ENCODE measurements around the gene POLR1H.

POLR1H gene

GRCh38 chr6:30100585-30101443, 39.7 kb downstream of the POLR1H start:
- no peak for TF ChIP-seq FOXP2 (optimal IDR thresholded peaks at IDR 0.05; ENCODE audit: borderline replicate concordance, extremely low read depth, extremely low read length, insufficient read depth)

- TF ChIP-seq TAF1 (IDR thresholded peaks at IDR 0.05; ENCODE audit: borderline replicate concordance, insufficient read depth, low read length): no peak
- TF ChIP-seq POLR2AphosphoS5 (IDR thresholded peaks at IDR 0.05; ENCODE audit: low read depth, low read length): peak; percentile 86
Observed at GRCh38 chr6:30101444-30102413, 40.7 kb downstream of the POLR1H start.

GRCh38 chr6:30102414-30102969, 41.4 kb downstream of the POLR1H start:
- no peak for TF ChIP-seq FOXP2 (optimal IDR thresholded peaks at IDR 0.05; ENCODE audit: borderline replicate concordance, extremely low read depth, extremely low read length, insufficient read depth)
- no peak for TF ChIP-seq SIN3A (IDR thresholded peaks at IDR 0.05; ENCODE audit: borderline replicate concordance, insufficient read depth, low read length)
- TF ChIP-seq REST (IDR thresholded peaks at IDR 0.05; ENCODE audit: insufficient read depth in 1 of 2, low read depth in 2 of 2, low read length in 2 of 2): no peak
- no peak for TF ChIP-seq TAF1 (IDR thresholded peaks at IDR 0.05; ENCODE audit: borderline replicate concordance, insufficient read depth, low read length)
- TF ChIP-seq POLR2AphosphoS5 (IDR thresholded peaks at IDR 0.05; ENCODE audit: low read depth, low read length): no peak

- TF ChIP-seq FOXP2 (optimal IDR thresholded peaks at IDR 0.05; ENCODE audit: borderline replicate concordance, extremely low read depth, extremely low read length, insufficient read depth) (peak; percentile 69), POLR2AphosphoS5 (IDR thresholded peaks at IDR 0.05; ENCODE audit: low read depth, low read length) (no peak)
Observed at GRCh38 chr6:30102970-30103871, 42.2 kb downstream of the POLR1H start.

- TF ChIP-seq SIN3A (IDR thresholded peaks at IDR 0.05; ENCODE audit: borderline replicate concordance, insufficient read depth, low read length) (no peak), FOXP2 (optimal IDR thresholded peaks at IDR 0.05; ENCODE audit: borderline replicate concordance, extremely low read depth, extremely low read length, insufficient read depth) (no peak), POLR2AphosphoS5 (IDR thresholded peaks at IDR 0.05; ENCODE audit: low read depth, low read length) (no peak)
Observed at GRCh38 chr6:30103872-30104179, 42.8 kb downstream of the POLR1H start.

GRCh38 chr6:30104661-30105060, 43.6 kb downstream of the POLR1H start:
- TF ChIP-seq FOXP2 (optimal IDR thresholded peaks at IDR 0.05; ENCODE audit: borderline replicate concordance, extremely low read depth, extremely low read length, insufficient read depth): no peak
- no peak for TF ChIP-seq REST (IDR thresholded peaks at IDR 0.05; ENCODE audit: insufficient read depth in 1 of 2, low read depth in 2 of 2, low read length in 2 of 2)
- TF ChIP-seq TAF1 (IDR thresholded peaks at IDR 0.05; ENCODE audit: borderline replicate concordance, insufficient read depth, low read length): no peak
- TF ChIP-seq SIN3A (IDR thresholded peaks at IDR 0.05; ENCODE audit: borderline replicate concordance, insufficient read depth, low read length): no peak
- no peak for TF ChIP-seq POLR2AphosphoS5 (IDR thresholded peaks at IDR 0.05; ENCODE audit: low read depth, low read length)
